Skeletal muscle satellite cell (primary cell): ENCODE results near the gene KIR2DL3. TPM values are rescaled to one million over a fixed set of nuclear protein-coding genes. Genes with fewer than 3 reads are reported as not detected.
"Not testable (repeated sequence)": the region's sequence is repeated elsewhere in the genome, so short reads cannot be mapped to it uniquely, and the experiment has no call there.

Source experiments
- H3K27me3 ChIP-seq: 2 replicates; pipeline ENCODE4 v1.7.0; 2013; ENCODE audit warnings: low read length; ENCODE audit not compliant: control insufficient read depth, insufficient read depth
- H3K36me3 ChIP-seq: 2 replicates; pipeline ENCODE4 v1.7.0; 2013; ENCODE audit warnings: mild to moderate bottlenecking, control low read depth, low read length; ENCODE audit not compliant: insufficient read depth
- H3K4me1 ChIP-seq: 2 replicates; pipeline ENCODE4 v1.7.0; 2013; ENCODE audit warnings: low read length; ENCODE audit not compliant: control insufficient read depth, insufficient read depth
- H3K4me2 ChIP-seq: 2 replicates; pipeline ENCODE4 v1.7.0; 2013; ENCODE audit warnings: mild to moderate bottlenecking, low read length
- H3K4me3 ChIP-seq: 2 replicates; pipeline ENCODE4 v1.7.0; 2013; ENCODE audit warnings: low read length
- H3K9ac ChIP-seq: 2 replicates; pipeline ENCODE4 v1.7.0; 2013; ENCODE audit warnings: mild to moderate bottlenecking, low read depth, low read length, moderate library complexity
- H3K9me3 ChIP-seq: replicated peaks from 2 replicates; pipeline ENCODE4 v1.7.0; 2013; ENCODE audit warnings: mild to moderate bottlenecking, control low read depth, low read length
- total RNA-seq: library from RNA; depleted of rRNA; stranded (reverse); fragments of >200 nt; gene quantifications from 2 replicates; pipeline ENCODE4 v1.2.3, GENCODE V29; 2012; rRNA removed

The KIR2DL3 gene
- total RNA-seq = not detected in 2 replicates

- not testable (repeated sequence) for H3K4me3 ChIP-seq, H3K27me3 ChIP-seq, H3K9me3 ChIP-seq, H3K9ac ChIP-seq, H3K4me2 ChIP-seq, H3K4me1 ChIP-seq, H3K36me3 ChIP-seq
Measured at GRCh38 chr19:54738306-54738705, at the start of gene KIR2DL3. KIR2DL3 (plus strand) TSS chr19:54738513; CDS start chr19:54738546, 33 bp downstream.

GRCh38 chr19:54691582-54692297, 46.6 kb upstream of the KIR2DL3 start:
- H3K36me3 ChIP-seq = no peaks in the 10 kb centered on the region
- H3K27me3 ChIP-seq = no peaks in the 10 kb centered on the region
- H3K4me1 ChIP-seq = no peaks in the 10 kb centered on the region
- no peaks in the 10 kb centered on the region for H3K9me3 ChIP-seq
- H3K4me3 ChIP-seq = no peak overlapping the region
- no peak overlapping the region for H3K9ac ChIP-seq
- no peak overlapping the region for H3K4me2 ChIP-seq

- no peak overlapping the region for H3K4me2 ChIP-seq
- H3K9ac ChIP-seq = no peak overlapping the region
- no peaks in the 10 kb centered on the region for H3K9me3 ChIP-seq
- no peaks in the 10 kb centered on the region for H3K27me3 ChIP-seq
- H3K4me1 ChIP-seq = no peaks in the 10 kb centered on the region
- no peaks in the 10 kb centered on the region for H3K36me3 ChIP-seq
- H3K4me3 ChIP-seq = no peak overlapping the region
Measured at GRCh38 chr19:54692298-54692615, 46.1 kb upstream of the KIR2DL3 start.

GRCh38 chr19:54694648-54695047, 43.7 kb upstream of the KIR2DL3 start:
- no peaks in the 10 kb centered on the region for H3K36me3 ChIP-seq
- H3K27me3 ChIP-seq = no peaks in the 10 kb centered on the region
- no peak overlapping the region for H3K9ac ChIP-seq
- no peak overlapping the region for H3K4me2 ChIP-seq
- no peaks in the 10 kb centered on the region for H3K4me1 ChIP-seq
- no peak overlapping the region for H3K4me3 ChIP-seq
- H3K9me3 ChIP-seq = peaks cover 5% of the 10 kb centered on the region

- Histone ChIP-seq H3K4me1 (no peaks in the 10 kb centered on the region), H3K9ac (no peak overlapping the region), H3K4me2 (no peak overlapping the region), H3K36me3 (no peaks in the 10 kb centered on the region), H3K27me3 (no peaks in the 10 kb centered on the region), H3K9me3 (peaks cover 5% of the 10 kb centered on the region), H3K4me3 (no peak overlapping the region)
Measured at GRCh38 chr19:54696117-54696548, 42.2 kb upstream of the KIR2DL3 start.

- H3K27me3 ChIP-seq = no peaks in the 10 kb centered on the region
- peaks cover 5% of the 10 kb centered on the region for H3K9me3 ChIP-seq
- H3K9ac ChIP-seq = no peak overlapping the region
- H3K4me2 ChIP-seq = no peak overlapping the region
- no peaks in the 10 kb centered on the region for H3K36me3 ChIP-seq
- H3K4me1 ChIP-seq = no peaks in the 10 kb centered on the region
- H3K4me3 ChIP-seq = no peak overlapping the region
Measured at GRCh38 chr19:54696766-54697165, 41.5 kb upstream of the KIR2DL3 start.

- not testable (repeated sequence) for H3K27me3 ChIP-seq, H3K4me3 ChIP-seq, H3K9me3 ChIP-seq, H3K4me1 ChIP-seq, H3K4me2 ChIP-seq, H3K36me3 ChIP-seq, H3K9ac ChIP-seq
Measured at GRCh38 chr19:54697716-54698115, 40.6 kb upstream of the KIR2DL3 start.

GRCh38 chr19:54704928-54705327, 33.4 kb upstream of the KIR2DL3 start:
- no peaks in the 10 kb centered on the region for H3K27me3 ChIP-seq
- H3K9ac ChIP-seq = no peak overlapping the region
- no peak overlapping the region for H3K4me3 ChIP-seq
- H3K9me3 ChIP-seq = peaks cover 16% of the 10 kb centered on the region
- no peak overlapping the region for H3K4me2 ChIP-seq
- H3K36me3 ChIP-seq = no peaks in the 10 kb centered on the region
- no peaks in the 10 kb centered on the region for H3K4me1 ChIP-seq

GRCh38 chr19:54707962-54708361, 30.4 kb upstream of the KIR2DL3 start:
- Histone ChIP-seq H3K9ac (no peak overlapping the region), H3K4me2 (no peak overlapping the region), H3K9me3 (peaks cover 16% of the 10 kb centered on the region), H3K4me3 (no peak overlapping the region), H3K4me1 (no peaks in the 10 kb centered on the region), H3K27me3 (no peaks in the 10 kb centered on the region), H3K36me3 (no peaks in the 10 kb centered on the region)

- H3K9ac ChIP-seq = no peak overlapping the region
- no peak overlapping the region for H3K4me3 ChIP-seq
- no peak overlapping the region for H3K4me2 ChIP-seq
- H3K4me1 ChIP-seq = no peaks in the 10 kb centered on the region
- peaks cover 14% of the 10 kb centered on the region for H3K9me3 ChIP-seq
- no peaks in the 10 kb centered on the region for H3K36me3 ChIP-seq
- no peaks in the 10 kb centered on the region for H3K27me3 ChIP-seq
Measured at GRCh38 chr19:54708781-54709180, 29.5 kb upstream of the KIR2DL3 start.

- no peak overlapping the region for H3K4me3 ChIP-seq
- H3K9ac ChIP-seq = no peak overlapping the region
- peaks cover 13% of the 10 kb centered on the region for H3K9me3 ChIP-seq
- H3K27me3 ChIP-seq = no peaks in the 10 kb centered on the region
- H3K4me1 ChIP-seq = no peaks in the 10 kb centered on the region
- H3K4me2 ChIP-seq = no peak overlapping the region
- no peaks in the 10 kb centered on the region for H3K36me3 ChIP-seq
Measured at GRCh38 chr19:54709212-54709948, 28.9 kb upstream of the KIR2DL3 start.

- not testable (repeated sequence) for H3K9ac ChIP-seq, H3K9me3 ChIP-seq, H3K36me3 ChIP-seq, H3K4me1 ChIP-seq, H3K4me3 ChIP-seq, H3K27me3 ChIP-seq, H3K4me2 ChIP-seq
Measured at GRCh38 chr19:54709956-54710355, 28.4 kb upstream of the KIR2DL3 start.
